Fibroblast of mammary gland (primary cell): Measurements from ENCODE around the gene PPBP.

Experiments used
- DNase-seq: peaks from one replicate; pipeline ENCODE4 v3.0.0-alpha.2; 2010; ENCODE audit warnings: low read depth
- H3K4me3 ChIP-seq: 2 replicates; pipeline ENCODE4 v1.5.1; 2011; ENCODE audit warnings: low read depth, mild to moderate bottlenecking, low read length, moderate library complexity; ENCODE audit not compliant: control insufficient read depth
- CTCF ChIP-seq: conservative IDR thresholded peaks from 2 replicates; pipeline ENCODE4 v1.5.1; 2011; ENCODE audit warnings: low read depth, low read length, inconsistent platforms; ENCODE audit not compliant: control insufficient read depth, insufficient read depth

Gene PPBP

GRCh38 chr4:74013264-74013663 is 25.3 kb upstream of the PPBP start:
- DNase-seq, result no peak
- no peak overlapping the region for H3K4me3 ChIP-seq
- TF ChIP-seq CTCF, result no peak

- no peak overlapping the region for H3K4me3 ChIP-seq
- TF ChIP-seq CTCF, result no peak
- no peak for DNase-seq
These were observed 24.1 kb upstream of the PPBP start for GRCh38 chr4:74012130-74012529.

- TF ChIP-seq CTCF, result no peak
- no peak for DNase-seq
- H3K4me3 ChIP-seq, result no peak overlapping the region
These were observed 21.3 kb upstream of the PPBP start for GRCh38 chr4:74009307-74009706.

GRCh38 chr4:74006009-74006476 is 18.1 kb upstream of the PPBP start:
- no peak for TF ChIP-seq CTCF
- peak; percentile 95 for DNase-seq
- H3K4me3 ChIP-seq, result no peak overlapping the region

- TF ChIP-seq CTCF, result no peak
These were observed 17.5 kb upstream of the PPBP start for GRCh38 chr4:74005528-74005927.

GRCh38 chr4:74004668-74005067 is 16.7 kb upstream of the PPBP start:
- TF ChIP-seq CTCF, result no peak
- DNase-seq, result no peak
- H3K4me3 ChIP-seq, result no peak overlapping the region

More at GRCh38 chr4:74005528-74005927, 17.5 kb upstream of the PPBP start:
- H3K4me3 ChIP-seq, result no peak overlapping the region
- peak; percentile 48 for DNase-seq

- TF ChIP-seq CTCF, result no peak
- H3K4me3 ChIP-seq, result no peak overlapping the region
- DNase-seq, result no peak
These were observed 12.3 kb upstream of the PPBP start for GRCh38 chr4:74000301-74000700.
